ENCODE results near the gene FERMT3.

FERMT3 gene

DNA sequence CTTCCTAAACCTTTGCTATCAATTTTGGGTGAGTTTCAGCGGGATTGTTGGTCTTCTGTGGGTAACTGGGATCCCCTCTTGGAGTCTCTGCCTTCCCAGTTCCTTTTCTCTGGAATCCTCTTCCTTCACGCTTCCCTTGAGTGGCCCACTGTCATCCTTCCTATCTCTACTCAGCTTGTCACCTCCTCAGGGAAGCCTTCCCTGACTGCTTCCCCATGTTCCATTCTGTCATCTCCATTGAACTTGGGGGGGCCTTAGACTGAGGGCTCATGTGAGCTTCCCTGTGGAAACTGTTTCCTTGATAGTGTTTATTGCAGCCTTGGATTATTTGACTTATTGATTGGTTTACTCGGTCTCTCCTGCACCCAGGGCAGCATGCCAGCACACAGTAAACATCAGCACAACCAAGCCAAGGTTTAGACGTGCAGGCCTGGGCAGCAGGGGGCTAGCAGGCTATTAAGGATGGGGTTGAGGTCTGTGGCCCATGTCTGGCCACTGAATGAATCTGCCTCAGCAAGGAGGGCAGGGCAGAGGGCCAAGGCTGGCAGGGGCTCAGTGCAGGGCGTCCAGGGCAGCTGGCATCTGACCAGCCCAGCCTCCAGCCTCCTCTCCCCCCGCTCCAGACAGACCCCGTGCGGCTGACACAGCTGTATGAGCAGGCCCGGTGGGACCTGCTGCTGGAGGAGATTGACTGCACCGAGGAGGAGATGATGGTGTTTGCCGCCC is 12.3 kb downstream of the FERMT3 start:
- Histone ChIP-seq H3K4me3 (ENCODE audit: low read depth, low read length) (no peak overlapping the region), H3K36me3 (ENCODE audit: control insufficient read depth, insufficient read depth, low read length) (no peaks in the 10 kb centered on the region), H3K79me2 (no peaks in the 10 kb centered on the region), H2AFZ (no peak overlapping the region), H3K4me1 (no peaks in the 10 kb centered on the region), H3K27me3 (ENCODE audit: control insufficient read depth, insufficient read depth, low read length) (no peaks in the 10 kb centered on the region), H3K9ac (no peak overlapping the region), H3K9me3 (ENCODE audit: control insufficient read depth, low read length) (no peaks in the 10 kb centered on the region), H3K4me2 (ENCODE audit: low read length) (no peak overlapping the region), H3K27ac (no peak overlapping the region)
- TF ChIP-seq, protein P1, sequence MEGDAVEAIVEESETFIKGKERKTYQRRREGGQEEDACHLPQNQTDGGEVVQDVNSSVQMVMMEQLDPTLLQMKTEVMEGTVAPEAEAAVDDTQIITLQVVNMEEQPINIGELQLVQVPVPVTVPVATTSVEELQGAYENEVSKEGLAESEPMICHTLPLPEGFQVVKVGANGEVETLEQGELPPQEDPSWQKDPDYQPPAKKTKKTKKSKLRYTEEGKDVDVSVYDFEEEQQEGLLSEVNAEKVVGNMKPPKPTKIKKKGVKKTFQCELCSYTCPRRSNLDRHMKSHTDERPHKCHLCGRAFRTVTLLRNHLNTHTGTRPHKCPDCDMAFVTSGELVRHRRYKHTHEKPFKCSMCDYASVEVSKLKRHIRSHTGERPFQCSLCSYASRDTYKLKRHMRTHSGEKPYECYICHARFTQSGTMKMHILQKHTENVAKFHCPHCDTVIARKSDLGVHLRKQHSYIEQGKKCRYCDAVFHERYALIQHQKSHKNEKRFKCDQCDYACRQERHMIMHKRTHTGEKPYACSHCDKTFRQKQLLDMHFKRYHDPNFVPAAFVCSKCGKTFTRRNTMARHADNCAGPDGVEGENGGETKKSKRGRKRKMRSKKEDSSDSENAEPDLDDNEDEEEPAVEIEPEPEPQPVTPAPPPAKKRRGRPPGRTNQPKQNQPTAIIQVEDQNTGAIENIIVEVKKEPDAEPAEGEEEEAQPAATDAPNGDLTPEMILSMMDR (IDR thresholded peaks at IDR 0.05): no peak

DNA sequence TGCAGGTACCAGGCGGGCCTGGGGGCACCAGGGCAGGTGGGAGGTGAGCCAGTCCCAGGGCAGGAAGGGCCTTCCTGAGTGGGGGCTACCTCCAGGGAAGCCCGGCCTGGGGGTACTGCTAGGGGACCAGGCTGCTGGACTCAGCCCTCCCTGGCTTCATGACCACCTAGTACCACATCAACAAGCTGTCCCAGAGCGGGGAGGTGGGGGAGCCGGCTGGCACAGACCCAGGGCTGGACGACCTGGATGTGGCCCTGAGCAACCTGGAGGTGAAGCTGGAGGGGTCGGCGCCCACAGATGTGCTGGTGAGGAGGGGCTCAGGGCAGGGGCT is 12.8 kb downstream of the FERMT3 start:
- TF ChIP-seq, protein P1 (IDR thresholded peaks at IDR 0.05): no peak
- Histone ChIP-seq H3K4me1 (no peaks in the 10 kb centered on the region), H3K79me2 (no peaks in the 10 kb centered on the region), H2AFZ (no peak overlapping the region), H3K9me3 (ENCODE audit: control insufficient read depth, low read length) (no peaks in the 10 kb centered on the region), H3K4me3 (ENCODE audit: low read depth, low read length) (no peak overlapping the region), H3K27me3 (ENCODE audit: control insufficient read depth, insufficient read depth, low read length) (no peaks in the 10 kb centered on the region), H3K9ac (no peak overlapping the region), H3K27ac (no peak overlapping the region), H3K36me3 (ENCODE audit: control insufficient read depth, insufficient read depth, low read length) (no peaks in the 10 kb centered on the region), H3K4me2 (ENCODE audit: low read length) (no peak overlapping the region)

DNA sequence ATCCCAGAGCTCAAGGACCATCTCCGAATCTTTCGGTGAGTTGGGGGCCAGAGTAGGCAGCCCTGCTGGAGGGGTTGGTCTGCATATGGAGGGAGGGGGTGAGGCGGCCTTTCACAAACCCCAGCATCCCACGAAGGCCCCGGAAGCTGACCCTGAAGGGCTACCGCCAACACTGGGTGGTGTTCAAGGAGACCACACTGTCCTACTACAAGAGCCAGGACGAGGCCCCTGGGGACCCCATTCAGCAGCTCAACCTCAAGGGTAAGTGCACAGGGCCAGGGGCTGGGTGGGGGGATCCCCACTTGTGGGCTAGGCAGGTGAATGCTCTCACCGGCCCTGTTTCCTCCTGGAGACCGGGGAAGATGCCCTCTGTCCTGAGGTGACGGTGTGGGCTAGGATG is 13.2 kb downstream of the FERMT3 start:
- no peaks in the 10 kb centered on the region for H3K79me2 ChIP-seq
- no peaks in the 10 kb centered on the region for H3K9me3 ChIP-seq (ENCODE audit: control insufficient read depth, low read length)
- no peak overlapping the region for H3K4me3 ChIP-seq (ENCODE audit: low read depth, low read length)
- no peak overlapping the region for H2AFZ ChIP-seq
- no peak overlapping the region for H3K27ac ChIP-seq
- H3K4me2 ChIP-seq (ENCODE audit: low read length): no peak overlapping the region
- TF ChIP-seq, protein P1 (IDR thresholded peaks at IDR 0.05): no peak
- no peaks in the 10 kb centered on the region for H3K4me1 ChIP-seq
- no peaks in the 10 kb centered on the region for H3K27me3 ChIP-seq (ENCODE audit: control insufficient read depth, insufficient read depth, low read length)
- H3K9ac ChIP-seq: no peak overlapping the region
- no peaks in the 10 kb centered on the region for H3K36me3 ChIP-seq (ENCODE audit: control insufficient read depth, insufficient read depth, low read length)

DNA sequence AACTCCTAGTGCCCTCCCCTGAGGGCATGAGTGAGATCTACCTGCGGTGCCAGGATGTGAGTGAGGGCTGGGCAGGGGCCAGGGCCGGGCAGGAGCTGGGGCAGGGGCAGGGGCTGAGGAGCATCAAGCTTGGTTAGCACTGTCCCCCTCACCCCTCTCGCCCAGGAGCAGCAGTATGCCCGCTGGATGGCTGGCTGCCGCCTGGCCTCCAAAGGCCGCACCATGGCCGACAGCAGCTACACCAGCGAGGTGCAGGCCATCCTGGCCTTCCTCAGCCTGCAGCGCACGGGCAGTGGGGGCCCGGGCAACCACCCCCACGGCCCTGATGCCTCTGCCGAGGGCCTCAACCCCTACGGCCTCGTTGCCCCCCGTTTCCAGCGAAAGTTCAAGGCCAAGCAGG is 13.8 kb downstream of the FERMT3 start:
- no peak overlapping the region for H3K4me2 ChIP-seq (ENCODE audit: low read length)
- no peaks in the 10 kb centered on the region for H3K9me3 ChIP-seq (ENCODE audit: control insufficient read depth, low read length)
- no peaks in the 10 kb centered on the region for H3K79me2 ChIP-seq
- no peaks in the 10 kb centered on the region for H3K36me3 ChIP-seq (ENCODE audit: control insufficient read depth, insufficient read depth, low read length)
- no peak overlapping the region for H3K27ac ChIP-seq
- H3K4me3 ChIP-seq (ENCODE audit: low read depth, low read length): no peak overlapping the region
- no peak overlapping the region for H3K9ac ChIP-seq
- no peak overlapping the region for H2AFZ ChIP-seq
- H3K4me1 ChIP-seq: no peaks in the 10 kb centered on the region
- TF ChIP-seq, protein P1 (IDR thresholded peaks at IDR 0.05): no peak
- no peaks in the 10 kb centered on the region for H3K27me3 ChIP-seq (ENCODE audit: control insufficient read depth, insufficient read depth, low read length)

DNA sequence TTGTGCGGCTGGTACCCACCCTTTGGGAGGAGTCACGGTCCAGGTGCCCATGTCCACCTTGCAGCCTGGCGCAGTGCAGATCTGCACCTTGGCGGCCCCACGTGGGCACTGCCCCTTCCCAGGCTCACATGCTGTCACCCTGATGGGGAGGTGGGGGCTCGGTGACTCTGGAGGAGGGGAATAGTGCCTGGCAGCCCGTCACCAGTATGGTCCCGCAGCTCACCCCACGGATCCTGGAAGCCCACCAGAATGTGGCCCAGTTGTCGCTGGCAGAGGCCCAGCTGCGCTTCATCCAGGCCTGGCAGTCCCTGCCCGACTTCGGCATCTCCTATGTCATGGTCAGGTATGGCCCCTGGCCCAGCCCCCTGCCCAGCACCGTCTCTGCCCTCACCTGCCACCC is 14.3 kb downstream of the FERMT3 start:
- no peaks in the 10 kb centered on the region for H3K36me3 ChIP-seq (ENCODE audit: control insufficient read depth, insufficient read depth, low read length)
- no peak overlapping the region for H2AFZ ChIP-seq
- H3K9ac ChIP-seq: no peak overlapping the region
- no peaks in the 10 kb centered on the region for H3K27me3 ChIP-seq (ENCODE audit: control insufficient read depth, insufficient read depth, low read length)
- no peaks in the 10 kb centered on the region for H3K9me3 ChIP-seq (ENCODE audit: control insufficient read depth, low read length)
- no peak overlapping the region for H3K4me3 ChIP-seq (ENCODE audit: low read depth, low read length)
- H3K4me1 ChIP-seq: no peaks in the 10 kb centered on the region
- H3K79me2 ChIP-seq: no peaks in the 10 kb centered on the region
- no peak overlapping the region for H3K4me2 ChIP-seq (ENCODE audit: low read length)
- TF ChIP-seq, protein P1 (IDR thresholded peaks at IDR 0.05): no peak
- no peak overlapping the region for H3K27ac ChIP-seq

Measured in parathyroid adenoma (tissue), 2 donors.